ENCODE results near the gene CCDC148. TPM values are rescaled to one million over a fixed set of nuclear protein-coding genes. Genes with fewer than 3 reads are reported as not detected.
"Not testable (repeated sequence)": the region's sequence is repeated elsewhere in the genome, so short reads cannot be mapped to it uniquely, and the experiment has no call there.

CCDC148 gene
- total RNA-seq, 1 donor from 2014 or later = 0.51 TPM

DNA sequence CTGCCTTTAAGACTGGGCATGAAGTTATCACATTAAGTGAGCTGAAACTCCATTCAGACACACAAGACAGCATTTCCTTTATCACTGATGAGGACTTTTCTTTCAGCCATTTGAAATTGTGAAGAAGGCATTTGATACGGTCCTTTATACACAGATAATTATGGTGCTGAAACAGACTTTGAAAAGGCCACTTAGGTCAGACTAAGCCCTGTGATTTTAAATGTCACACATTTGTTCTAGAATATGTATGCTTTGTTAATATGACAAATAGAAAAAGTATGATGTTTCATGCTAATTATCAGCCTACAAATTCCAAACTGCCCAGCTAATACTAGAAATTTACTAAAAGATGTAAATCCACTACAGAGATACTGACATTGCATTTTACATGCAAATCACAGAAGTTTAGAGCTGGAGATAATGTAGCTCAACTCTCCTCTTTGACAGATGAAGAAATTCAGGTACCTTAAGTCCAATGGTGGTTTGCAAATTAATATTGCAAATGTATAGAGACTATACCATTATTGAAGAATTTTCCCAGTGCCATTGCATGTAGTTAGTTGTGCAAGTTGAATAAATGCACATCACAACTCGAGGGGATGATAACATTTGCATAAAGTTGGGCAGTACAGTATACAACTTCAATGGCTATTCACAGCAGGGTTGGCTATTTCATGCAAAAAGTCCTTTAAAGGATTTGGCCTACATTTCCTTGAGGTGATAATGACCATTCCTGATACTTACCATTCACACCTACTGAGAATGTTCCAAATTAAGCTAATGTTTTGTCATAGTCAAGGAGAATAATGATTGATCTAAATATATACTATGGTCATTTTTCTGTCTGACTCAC is 179.7 kb downstream of the CCDC148 start:
- DNase-seq = no peak

DNA sequence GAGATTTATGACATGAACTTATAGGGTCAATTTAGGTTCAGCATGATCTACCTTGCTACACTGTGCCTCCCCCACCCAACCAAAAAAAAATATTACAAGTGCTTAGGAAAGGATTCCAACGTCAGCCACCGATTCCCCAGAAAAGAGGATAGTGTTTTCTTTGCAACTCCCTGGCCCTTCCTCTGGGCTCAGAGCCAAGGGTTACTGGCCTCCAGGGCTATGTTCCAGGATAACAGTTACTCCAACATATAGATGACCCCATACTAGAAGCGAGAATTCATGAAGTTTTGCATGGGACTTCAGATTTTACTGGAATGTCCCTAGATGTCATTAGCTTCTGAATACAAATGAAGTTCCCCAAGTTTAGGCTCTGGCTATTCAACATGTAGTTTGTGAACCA is 182.8 kb downstream of the CCDC148 start:
- DNase-seq = no peak

- DNase-seq = no peak
Observed at GRCh38 chr2:158270536-158270935, 186.0 kb downstream of the CCDC148 start.

GRCh38 chr2:158269143-158269542 is 187.4 kb downstream of the CCDC148 start:
- DNase-seq = no peak

GRCh38 chr2:158266111-158266510 is 190.4 kb downstream of the CCDC148 start:
- no peak for DNase-seq

- no peak for DNase-seq
Observed at GRCh38 chr2:158255257-158255656, 201.3 kb downstream of the CCDC148 start.

GRCh38 chr2:158253170-158253569 is 203.4 kb downstream of the CCDC148 start:
- DNase-seq = no peak

DNA sequence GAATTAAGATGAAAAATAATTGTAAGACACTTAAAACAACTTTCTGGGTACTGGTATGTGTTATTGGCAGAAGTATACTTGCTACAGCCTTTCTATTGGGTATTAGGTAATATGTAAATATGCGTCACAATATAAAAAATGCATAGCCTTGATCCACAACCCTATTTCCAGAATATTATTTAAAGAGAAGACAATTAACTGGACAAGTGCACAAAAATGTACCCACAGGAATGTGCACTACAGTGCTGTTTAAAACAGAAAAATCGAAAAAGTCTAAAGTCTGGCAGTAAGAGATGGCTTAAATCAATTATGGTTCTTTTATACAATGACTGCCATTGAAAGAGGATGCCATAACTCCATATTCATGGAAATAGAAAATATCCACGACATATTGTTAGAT is 205.2 kb downstream of the CCDC148 start:
- no peak for DNase-seq

- DNase-seq = no peak
Observed at GRCh38 chr2:158243392-158243791, 213.2 kb downstream of the CCDC148 start.

- no peak for DNase-seq
Observed at GRCh38 chr2:158242280-158242679, 214.3 kb downstream of the CCDC148 start.

GRCh38 chr2:158240975-158241374 is 215.6 kb downstream of the CCDC148 start:
- DNase-seq = no peak

DNA sequence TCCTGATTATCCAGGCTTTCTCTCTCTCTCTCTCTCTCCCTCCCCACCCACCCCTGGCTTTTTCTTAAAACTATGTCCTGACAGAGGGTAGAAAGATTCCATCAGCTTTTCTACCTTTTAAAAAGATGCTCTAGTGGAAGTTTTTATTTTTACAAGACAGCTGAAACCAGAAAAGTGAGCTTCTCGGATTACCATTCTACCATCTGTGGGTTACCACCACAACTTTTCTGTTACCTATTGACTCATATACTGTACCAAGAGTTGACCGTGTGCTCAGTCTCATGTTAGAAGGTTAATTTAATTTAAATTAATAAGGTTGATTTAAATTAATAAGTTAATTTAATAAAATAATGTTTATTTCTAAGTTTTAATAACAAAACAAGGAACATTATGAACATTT is 217.3 kb downstream of the CCDC148 start:
- DNase-seq = no peak

DNA sequence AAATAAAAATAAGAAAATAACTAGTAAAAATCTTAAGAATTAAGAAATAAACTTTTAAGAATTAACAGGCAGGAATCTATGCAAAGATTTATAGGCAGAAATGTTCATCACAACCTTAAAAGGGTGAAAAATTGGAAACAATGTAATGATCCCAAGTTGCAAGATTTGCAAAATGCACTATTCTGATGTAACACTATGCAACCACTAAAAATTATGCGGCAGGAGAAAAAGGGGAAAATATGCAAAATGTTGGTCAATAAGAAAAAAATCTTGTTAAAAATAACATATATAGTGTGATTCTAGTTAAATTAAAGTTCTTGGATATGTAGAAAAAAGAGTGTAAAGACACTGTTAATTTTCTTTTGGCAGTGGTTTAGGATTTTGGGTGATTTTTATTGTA is 222.1 kb downstream of the CCDC148 start:
- DNase-seq = no peak

DNA sequence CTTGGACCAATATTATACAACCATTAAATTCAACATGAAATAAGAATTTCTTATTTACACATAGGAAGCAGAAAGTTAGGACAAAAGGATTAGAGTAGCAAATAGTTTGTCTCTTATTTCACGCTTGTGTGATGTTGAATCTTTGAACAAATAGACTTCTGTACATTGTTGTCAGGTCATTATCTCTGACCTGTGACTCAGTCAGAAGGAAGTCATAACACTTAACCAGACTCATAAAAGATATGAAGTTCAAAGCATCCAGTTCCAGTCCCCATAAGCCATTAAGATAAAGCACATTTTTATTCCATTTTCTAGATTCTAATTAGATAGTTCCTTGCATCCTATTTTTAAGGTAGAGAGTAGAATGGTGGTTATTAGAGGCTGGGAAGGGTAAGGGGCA is 224.1 kb downstream of the CCDC148 start:
- DNase-seq = peak; percentile 59

DNA sequence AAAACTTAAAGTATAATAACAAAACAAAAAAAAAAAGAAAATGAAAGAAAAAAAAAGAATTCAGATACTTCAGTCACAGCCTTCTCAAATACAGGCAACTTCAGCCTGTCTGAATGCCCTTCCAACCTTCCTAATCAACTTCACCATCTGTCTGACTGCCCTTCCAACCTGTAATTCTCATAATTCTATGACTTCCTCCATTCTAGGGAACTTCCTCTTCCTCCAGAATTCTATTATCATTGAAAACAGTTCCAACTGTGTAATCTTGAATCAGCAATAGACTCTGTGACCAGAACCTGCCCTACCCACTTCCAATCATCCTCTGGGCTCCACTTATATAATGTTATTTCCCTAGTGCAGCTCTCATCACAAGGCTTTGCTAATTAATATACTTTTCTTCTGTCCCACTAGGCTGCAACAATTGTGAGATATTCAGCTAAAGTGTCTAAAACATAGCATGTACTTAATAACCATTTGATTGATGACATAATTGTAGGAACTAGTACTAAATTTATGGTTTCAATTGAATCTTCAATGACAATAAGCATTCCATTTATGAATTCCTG is 227.5 kb downstream of the CCDC148 start:
- peak; percentile 22 for DNase-seq

- not testable (repeated sequence) for DNase-seq
Observed at GRCh38 chr2:158223066-158223465, 233.5 kb downstream of the CCDC148 start.

- no peak for DNase-seq
Observed at GRCh38 chr2:158221063-158222020, 235.2 kb downstream of the CCDC148 start.

DNA sequence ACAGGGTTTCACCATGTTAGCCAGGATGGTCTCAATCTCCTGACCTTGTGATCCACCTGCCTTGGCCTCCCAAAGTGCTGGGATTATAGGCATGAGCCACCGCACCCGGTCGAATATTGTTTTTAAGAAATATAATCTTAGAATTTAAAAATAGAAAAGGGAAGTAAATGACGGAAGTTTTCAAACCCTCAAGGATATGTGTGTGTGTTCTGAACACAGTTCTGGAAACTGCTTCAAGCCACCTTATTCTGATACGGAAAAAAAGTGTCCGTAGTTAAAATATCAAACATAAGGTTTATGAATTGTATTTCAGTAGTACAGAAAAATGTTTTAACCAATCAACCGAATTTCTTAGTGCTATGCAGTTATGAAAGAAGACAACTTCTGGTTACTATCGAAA is 239.0 kb downstream of the CCDC148 start:
- DNase-seq = no peak

- DNase-seq = peak; percentile 94
Observed at GRCh38 chr2:158214431-158214830, 242.1 kb downstream of the CCDC148 start.

DNA sequence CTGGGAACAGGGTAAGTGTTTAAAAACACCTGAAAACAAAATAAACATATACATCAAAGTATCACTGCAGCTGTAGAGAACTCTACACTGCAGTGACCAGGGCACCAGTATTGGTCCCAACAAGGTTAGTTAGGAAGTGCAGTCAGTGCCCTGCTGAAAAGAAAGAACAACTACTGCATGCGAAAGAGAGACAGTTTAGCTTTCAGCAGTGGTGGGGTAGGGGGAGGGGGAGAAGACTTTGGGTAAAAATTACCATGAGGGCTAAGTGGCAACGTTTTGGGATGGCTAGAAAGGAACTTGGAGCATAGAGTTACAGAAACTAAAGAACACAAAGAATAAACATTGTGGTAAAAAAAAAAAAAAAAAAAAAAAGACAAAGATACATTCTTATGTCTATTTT is 242.8 kb downstream of the CCDC148 start:
- no peak for DNase-seq

DNA sequence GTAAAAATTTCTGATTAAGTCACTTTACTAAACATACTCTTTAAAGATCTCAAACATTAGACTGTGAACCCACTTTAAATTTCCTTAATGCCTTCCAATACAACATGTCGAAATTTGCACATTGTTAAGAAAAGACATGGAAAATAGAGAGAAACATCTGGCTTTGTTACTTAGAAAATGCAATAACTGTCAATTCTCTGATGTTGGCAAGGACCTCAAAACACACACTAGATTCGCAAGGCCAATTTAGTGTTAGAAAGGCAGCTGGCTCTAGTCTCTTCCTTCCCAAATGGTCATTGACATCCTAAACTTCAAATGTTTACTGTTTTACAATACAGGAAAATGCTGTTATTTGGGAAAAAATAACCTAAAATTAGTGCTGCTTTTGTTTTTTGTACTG is 244.3 kb downstream of the CCDC148 start:
- no peak for DNase-seq

DNA sequence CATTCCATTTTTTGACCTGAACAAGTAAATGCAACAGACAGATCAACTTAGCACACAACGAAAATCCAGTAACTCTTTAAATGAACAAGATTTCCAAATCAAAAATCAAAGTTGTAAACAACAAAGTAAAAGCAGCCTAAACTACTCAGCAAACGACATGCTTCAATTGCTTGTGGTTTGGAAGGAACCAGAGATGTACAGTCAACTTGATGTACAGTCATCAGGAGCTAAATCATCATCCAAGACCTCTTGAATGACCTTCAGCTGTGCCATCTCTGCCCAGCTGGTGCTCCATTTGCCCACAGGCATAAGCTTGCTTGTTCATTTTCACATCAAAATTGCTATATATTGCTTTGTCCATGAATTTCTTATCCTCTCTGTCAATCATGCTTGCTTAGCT is 245.1 kb downstream of the CCDC148 start:
- no peak for DNase-seq

DNA sequence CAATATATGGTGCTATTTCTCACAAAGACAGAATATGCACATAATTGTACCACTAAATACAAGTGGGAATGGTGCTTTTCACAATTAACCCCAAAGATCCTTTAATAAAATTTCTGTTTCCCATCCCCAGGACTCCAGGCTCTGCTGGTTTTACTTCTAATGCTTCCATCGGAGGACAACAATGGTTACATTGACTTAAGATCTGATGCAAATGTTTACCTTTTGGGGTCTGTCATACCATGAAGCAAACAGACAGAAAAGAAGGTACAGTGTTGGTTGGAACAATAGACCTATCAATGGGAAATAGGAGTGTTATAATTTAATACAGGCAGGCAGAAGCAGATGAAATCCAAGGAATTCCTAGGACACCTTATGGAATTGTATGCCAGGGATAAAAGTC is 249.2 kb downstream of the CCDC148 start:
- DNase-seq = no peak
